Tibial nerve (tissue), 4 donors: Measurements from ENCODE around the gene NEGR1.

Source experiments
- EP300 ChIP-seq, 2 donors: sonication (generic); formaldehyde crosslinking; IDR thresholded peaks; one replicate each; pipeline ENCODE4 v1.6.1; 2017; ENCODE audit warnings: antibody characterized with exemption in 2 of 2, mild to moderate bottlenecking in 1 of 2
- POLR2A ChIP-seq, 2 donors: fragments of 450-650 bp; IDR thresholded peaks; one replicate each; pipeline ENCODE4 v1.6.1; 2017; ENCODE audit warnings: antibody characterized with exemption in 2 of 2, mild to moderate bottlenecking in 2 of 2, moderate library complexity in 2 of 2
- TF ChIP-seq, protein P1 (sequence below), 5 experiments: fragments of 200-600 bp in 3 of 5; fragments of 450-650 bp in 2 of 5; sonication (generic) in 3 of 5; IDR thresholded peaks; one replicate each; pipeline ENCODE4 v1.5.1; 2016 to 2019; ENCODE audit warnings: antibody characterized with exemption in 5 of 5, mild to moderate bottlenecking in 3 of 5, moderate library complexity in 2 of 5

DNA sequence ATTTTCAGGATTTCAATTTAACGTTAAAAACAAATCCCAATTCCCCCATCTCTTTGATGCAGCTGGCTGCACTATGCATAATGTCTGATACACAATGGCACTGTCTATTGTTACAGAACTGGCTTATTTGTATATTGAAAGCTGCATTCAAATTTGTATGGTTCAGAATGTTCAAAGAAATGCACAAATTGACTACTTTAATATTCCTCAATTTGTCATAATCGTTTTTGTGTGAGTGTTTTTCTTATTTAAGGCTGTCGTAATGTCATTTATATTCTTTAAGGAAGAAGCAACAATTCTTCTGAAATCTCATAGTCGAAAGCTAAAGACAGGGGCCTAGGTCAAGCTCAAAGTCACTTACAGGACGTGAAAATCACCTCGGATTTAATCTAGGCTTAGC lies 860.1 kb downstream of the NEGR1 start:
- TF ChIP-seq, protein P1, sequence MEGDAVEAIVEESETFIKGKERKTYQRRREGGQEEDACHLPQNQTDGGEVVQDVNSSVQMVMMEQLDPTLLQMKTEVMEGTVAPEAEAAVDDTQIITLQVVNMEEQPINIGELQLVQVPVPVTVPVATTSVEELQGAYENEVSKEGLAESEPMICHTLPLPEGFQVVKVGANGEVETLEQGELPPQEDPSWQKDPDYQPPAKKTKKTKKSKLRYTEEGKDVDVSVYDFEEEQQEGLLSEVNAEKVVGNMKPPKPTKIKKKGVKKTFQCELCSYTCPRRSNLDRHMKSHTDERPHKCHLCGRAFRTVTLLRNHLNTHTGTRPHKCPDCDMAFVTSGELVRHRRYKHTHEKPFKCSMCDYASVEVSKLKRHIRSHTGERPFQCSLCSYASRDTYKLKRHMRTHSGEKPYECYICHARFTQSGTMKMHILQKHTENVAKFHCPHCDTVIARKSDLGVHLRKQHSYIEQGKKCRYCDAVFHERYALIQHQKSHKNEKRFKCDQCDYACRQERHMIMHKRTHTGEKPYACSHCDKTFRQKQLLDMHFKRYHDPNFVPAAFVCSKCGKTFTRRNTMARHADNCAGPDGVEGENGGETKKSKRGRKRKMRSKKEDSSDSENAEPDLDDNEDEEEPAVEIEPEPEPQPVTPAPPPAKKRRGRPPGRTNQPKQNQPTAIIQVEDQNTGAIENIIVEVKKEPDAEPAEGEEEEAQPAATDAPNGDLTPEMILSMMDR (IDR thresholded peaks at IDR 0.05), result no peak
- TF ChIP-seq EP300 (IDR thresholded peaks at IDR 0.05), result no peak
- TF ChIP-seq POLR2A (IDR thresholded peaks at IDR 0.05), result no peak
